A549 (cell line): ENCODE results near the gene TRPV3. TPM values are rescaled to one million over a fixed set of nuclear protein-coding genes. Genes with fewer than 3 reads are reported as not detected.
"Not testable (repeated sequence)": the region's sequence is repeated elsewhere in the genome, so short reads cannot be mapped to it uniquely, and the experiment has no call there.

ENCODE experiments used
- ATAC-seq, 2 experiments: fragments of 200-7000 bp in 1 of 2; fragments of >200 bp in 1 of 2; cut with Nextera tagmentation in 1 of 2; cut with Tn5 transposase in 1 of 2; 3 replicates each; pipeline versions ENCODE4 v1.8.0 to v1.9.1; 2018 to 2020; ENCODE audit warnings: mild to moderate bottlenecking in 1 of 2, moderate library complexity in 1 of 2
- CTCF ChIA-PET: fragments of 300-600 bp; sonication (Branson Sonifier 250); formaldehyde crosslinking; extraction: SDS; loops from one replicate; lab custom pipeline; 2021; ENCODE audit warnings: antibody characterized with exemption, inconsistent platforms; lab: Yijun Ruan, JAX
- POLR2A ChIA-PET: fragments of 350-600 bp; formaldehyde crosslinking; extraction: SDS; loops from one replicate; lab custom pipeline; 2021; ENCODE audit warnings: antibody characterized with exemption, inconsistent platforms; lab: Yijun Ruan, JAX
- DNase-seq, 2 experiments: peaks; one replicate each; pipeline versions ENCODE4 v3.0.0 to v3.0.0-alpha.2; 2011 to 2016; ENCODE audit warnings: low read depth in 1 of 2, low spot score in 1 of 2
- FAIRE-seq: peaks from 2 replicates; lab custom pipeline; 2011; peaks lifted over from hg19 to GRCh38; lab: Jason Lieb, UNC
- H3K27ac ChIP-seq, 2 experiments: fragments of >200 bp; sonication (Bioruptor Twin); formaldehyde crosslinking; 3 replicates each; pipeline ENCODE4 v1.5.1; 2016 to 2017
- H3K4me1 ChIP-seq: fragments of >200 bp; sonication (Bioruptor Twin); formaldehyde crosslinking; 3 replicates; pipeline ENCODE4 v1.6.1; 2016
- H3K4me2 ChIP-seq: fragments of >200 bp; sonication (Bioruptor Twin); formaldehyde crosslinking; 3 replicates; pipeline ENCODE4 v1.6.1; 2016
- H3K4me3 ChIP-seq: fragments of >200 bp; sonication (Bioruptor Twin); formaldehyde crosslinking; 3 replicates; pipeline ENCODE4 v1.5.1; 2016
- H3K9me3 ChIP-seq: fragments of >200 bp; sonication (Bioruptor Twin); formaldehyde crosslinking; 3 replicates; pipeline ENCODE4 v1.6.1; 2016
- CHD2 ChIP-seq: fragments of 150-350 bp; IDR thresholded peaks from 2 replicates; pipeline ENCODE4 v1.6.1; 2014; ENCODE audit warnings: low read length; ENCODE audit not compliant: partially characterized antibody
- CTCF ChIP-seq: fragments of >200 bp; sonication (Bioruptor Twin); formaldehyde crosslinking; IDR thresholded peaks from 3 replicates; pipeline ENCODE4 v1.5.1; 2016
- EHF ChIP-seq: fragments of 250-450 bp; sonication (Bioruptor Pico); IDR thresholded peaks from 2 replicates; pipeline ENCODE4 v1.5.0; 2020; ENCODE audit warnings: mild to moderate bottlenecking
- ELK1 ChIP-seq: fragments of 150-350 bp; IDR thresholded peaks from 2 replicates; pipeline ENCODE4 v1.6.1; 2014; ENCODE audit warnings: low read depth, mild to moderate bottlenecking, low read length
- FOSB ChIP-seq: fragments of 250-450 bp; sonication (Bioruptor Pico); IDR thresholded peaks from 2 replicates; pipeline ENCODE4 v1.5.0; 2020; ENCODE audit warnings: mild to moderate bottlenecking, moderate library complexity
- FOSL2 ChIP-seq, 2 experiments: fragments of 450-650 bp in 1 of 2; fragments of >200 bp in 1 of 2; sonication (Bioruptor Twin) in 1 of 2; formaldehyde crosslinking; IDR thresholded peaks; 2 replicates each; pipeline versions ENCODE4 v1.5.0 to v1.6.1; 2016 to 2020; ENCODE audit warnings: mild to moderate bottlenecking in 1 of 2, moderate library complexity in 1 of 2
- HDAC2 ChIP-seq: fragments of 200-600 bp; sonication (generic); IDR thresholded peaks from 2 replicates; pipeline ENCODE4 v1.6.1; 2016
- HEYL ChIP-seq: fragments of 250-450 bp; sonication (Bioruptor Pico); IDR thresholded peaks from 2 replicates; pipeline ENCODE4 v1.8.0; 2021; ENCODE audit warnings: mild to moderate bottlenecking, moderate library complexity
- HOXA7 ChIP-seq: fragments of 250-450 bp; sonication (Bioruptor Pico); IDR thresholded peaks from 2 replicates; pipeline ENCODE4 v1.5.0; 2020; ENCODE audit warnings: mild to moderate bottlenecking, moderate library complexity
- HOXB13 ChIP-seq: fragments of 250-450 bp; sonication (Bioruptor Pico); IDR thresholded peaks from 2 replicates; pipeline ENCODE4 v1.5.0; 2020; ENCODE audit warnings: low read depth, mild to moderate bottlenecking, moderate library complexity
- MAFK ChIP-seq: fragments of 450-650 bp; IDR thresholded peaks from 2 replicates; pipeline ENCODE4 v1.6.1; 2014; ENCODE audit not compliant: partially characterized antibody
- MAX ChIP-seq: IDR thresholded peaks from 2 replicates; pipeline ENCODE4 v1.6.1; 2012
- MAZ ChIP-seq: fragments of 150-350 bp; IDR thresholded peaks from 2 replicates; pipeline ENCODE4 v1.6.1; 2014; ENCODE audit warnings: antibody characterized with exemption, low read depth, low read length, borderline replicate concordance
- NFE2L2 ChIP-seq: fragments of 150-350 bp; conservative IDR thresholded peaks from 2 replicates; pipeline ENCODE4 v1.6.1; 2014; ENCODE audit warnings: low read length
- NPAS2 ChIP-seq: fragments of 250-450 bp; sonication (Bioruptor Pico); IDR thresholded peaks from 2 replicates; pipeline ENCODE4 v1.8.0; 2022; ENCODE audit warnings: mild to moderate bottlenecking, moderate library complexity, borderline replicate concordance
- PHF8 ChIP-seq: fragments of 200-600 bp; sonication (generic); IDR thresholded peaks from 2 replicates; pipeline ENCODE4 v1.6.1; 2016; ENCODE audit warnings: low read depth, mild to moderate bottlenecking, antibody characterized with exemption, moderate library complexity, borderline replicate concordance
- POLR2A ChIP-seq: IDR thresholded peaks from 2 replicates; pipeline ENCODE4 v1.6.1; 2012; ENCODE audit warnings: mild to moderate bottlenecking, low read length
- RARB ChIP-seq: fragments of 250-450 bp; sonication (Bioruptor Pico); IDR thresholded peaks from 2 replicates; pipeline ENCODE4 v1.8.0; 2021; ENCODE audit warnings: mild to moderate bottlenecking, moderate library complexity
- REST ChIP-seq: fragments of 200-600 bp; sonication (generic); IDR thresholded peaks from 2 replicates; pipeline ENCODE4 v1.6.1; 2016; ENCODE audit warnings: antibody characterized with exemption, mild to moderate bottlenecking, moderate library complexity
- RNF2 ChIP-seq: fragments of 200-600 bp; sonication (generic); IDR thresholded peaks from 2 replicates; pipeline ENCODE4 v1.6.1; 2016; ENCODE audit warnings: low read depth, mild to moderate bottlenecking, antibody characterized with exemption, moderate library complexity, borderline replicate concordance
- TP53 ChIP-seq: fragments of 250-450 bp; sonication (Bioruptor Pico); IDR thresholded peaks from 2 replicates; pipeline ENCODE4 v1.5.0; 2021; ENCODE audit warnings: mild to moderate bottlenecking, moderate library complexity
- ZFP36 ChIP-seq: fragments of 450-650 bp; IDR thresholded peaks from 2 replicates; pipeline ENCODE4 v1.6.1; 2014; ENCODE audit warnings: borderline replicate concordance; ENCODE audit not compliant: partially characterized antibody
- ZNF302 ChIP-seq: fragments of 250-450 bp; sonication (Bioruptor Pico); IDR thresholded peaks from 2 replicates; pipeline ENCODE4 v1.9.0; 2021; ENCODE audit warnings: inconsistent platforms, mild to moderate bottlenecking, moderate library complexity
- ZSCAN20 ChIP-seq: fragments of 250-450 bp; sonication (Bioruptor Pico); IDR thresholded peaks from 2 replicates; pipeline ENCODE4 v1.8.0; 2022; ENCODE audit warnings: mild to moderate bottlenecking, moderate library complexity
- WGBS: methylation state at CpG from one replicate; pipeline ENCODE4 v1.1.6; 2017; ENCODE audit errors: missing lambda C conversion rate; 5-methylcytosine and 5-hydroxymethylcytosine counted together
- polyA plus RNA-seq, 4 experiments: library from polyadenylated mRNA; depleted of rRNA in 3 of 4; stranded (reverse); fragments of >200 nt; fragmentation: RNase III in 1 of 4; extraction: RNeasy Plus Mini Kit Qiagen cat#74134 plus additional on column Dnase treatment in 1 of 4; gene quantifications; 2 replicates in 3 of 4; 3 replicates in 1 of 4; pipeline ENCODE4 v1.2.3, GENCODE V29; 2011 to 2017

TRPV3 gene
- polyA plus RNA-seq, 2 of the 4 experiments (the other 2 are of a cell fraction), result 0.46 to 1.2 TPM

GRCh38 chr17:3524024-3524423, 33.6 kb downstream of the TRPV3 start:
- ATAC-seq (no peak), DNase-seq (no peak), FAIRE-seq (no peak)
- ChIA-PET CTCF (interaction anchor here (1.4 kb wide), 1 partner anchor 10 kb away, joined by 6 read pairs; no protein-coding TSS in a partner anchor), POLR2A (no interaction called here)
- 81% methylated on average over 13 of the region's 13 CpGs for WGBS
- no peak for TF ChIP-seq TP53 (CRISPR knock-in tag)
- TF ChIP-seq NFE2L2, result no peak
- TF ChIP-seq MAFK, result no peak
- no peak for TF ChIP-seq HEYL (CRISPR knock-in tag)
- no peak for TF ChIP-seq MAX
- TF ChIP-seq NPAS2 (CRISPR knock-in tag), result no peak
- TF ChIP-seq EHF (CRISPR knock-in tag), result no peak
- no peak for TF ChIP-seq POLR2A
- no peak for TF ChIP-seq RARB (CRISPR knock-in tag)
- TF ChIP-seq ZSCAN20 (CRISPR knock-in tag), result no peak
- TF ChIP-seq HOXB13, result no peak
- TF ChIP-seq FOSB (CRISPR knock-in tag), result no peak
- TF ChIP-seq ELK1, result no peak
- H3K9me3 ChIP-seq, result no peaks in the 10 kb centered on the region
- H3K4me3 ChIP-seq, result no peak overlapping the region
- H3K4me2 ChIP-seq, result no peak overlapping the region
- no peaks in the 10 kb centered on the region for H3K4me1 ChIP-seq
- H3K27ac ChIP-seq, result no peak overlapping the region

GRCh38 chr17:3519472-3519871, 38.1 kb downstream of the TRPV3 start:
- FAIRE-seq, DNase-seq, H3K4me3 ChIP-seq, H3K9me3 ChIP-seq, POLR2A ChIA-PET, H3K4me2 ChIP-seq, H3K27ac ChIP-seq, H3K4me1 ChIP-seq, ATAC-seq, CTCF ChIA-PET: not testable (repeated sequence)
- 38% methylated on average over 4 of the region's 4 CpGs for WGBS

- ATAC-seq, result no peak
- POLR2A ChIA-PET, result no interaction called here
- no peak for FAIRE-seq
Measured at GRCh38 chr17:3514873-3515272, 42.7 kb downstream of the TRPV3 start.

More at GRCh38 chr17:3514873-3515272, 42.7 kb downstream of the TRPV3 start:
- no peak for DNase-seq
- no peaks in the 10 kb centered on the region for H3K4me1 ChIP-seq
- H3K9me3 ChIP-seq, result no peaks in the 10 kb centered on the region
- no peak overlapping the region for H3K4me2 ChIP-seq
- TF ChIP-seq REST (no peak), MAX (no peak), CTCF (no peak), CHD2 (no peak), NPAS2 (CRISPR knock-in tag) (no peak), HOXA7 (CRISPR knock-in tag) (no peak), ZNF302 (CRISPR knock-in tag) (no peak), PHF8 (no peak), FOSB (CRISPR knock-in tag) (no peak), HDAC2 (no peak), MAZ (no peak), ZFP36 (no peak), RNF2 (no peak), FOSL2 (IDR thresholded peaks at IDR 0.05) (no peak), FOSL2 (CRISPR knock-in tag; IDR thresholded peaks at IDR 0.05) (no peak)
- WGBS, result 69% methylated on average over 9 of the region's 9 CpGs
- CTCF ChIA-PET, result no interaction called here
- H3K27ac ChIP-seq, result no peak overlapping the region
- no peak overlapping the region for H3K4me3 ChIP-seq
